Activated T-cell treated with anti-CD3 and anti-CD28 coated beads, Interleukin-2, amount 50 U/mL, for 4 hours (primary cell): Measurements from ENCODE around the gene TBC1D10A. TPM values are rescaled to one million over a fixed set of nuclear protein-coding genes. Genes with fewer than 3 reads are reported as not detected.

ENCODE experiments used
- ATAC-seq, 2 donors: fragments of 200-7000 bp; cut with Tn5 transposase; one replicate each; pipeline ENCODE4 v1.10.0; 2021
- DNase-seq: peaks from one replicate; pipeline ENCODE4 v3.0.0-alpha.2; 2020
- H3K27me3 Mint-ChIP-seq: one replicate; pipeline ENCODE4 v1.8.0; 2021; ENCODE audit warnings: low read depth, mixed read lengths
- H3K36me3 Mint-ChIP-seq: one replicate; pipeline ENCODE4 v1.8.0; 2022; ENCODE audit warnings: mixed read lengths; ENCODE audit not compliant: insufficient read depth
- H3K4me1 Mint-ChIP-seq: one replicate; pipeline ENCODE4 v1.8.0; 2021; ENCODE audit warnings: low read depth, mixed read lengths
- H3K4me3 Mint-ChIP-seq: one replicate; pipeline ENCODE4 v1.8.0; 2021; ENCODE audit warnings: mild to moderate bottlenecking, moderate library complexity, mixed read lengths
- H3K9me3 Mint-ChIP-seq: one replicate; pipeline ENCODE4 v1.8.0; 2021; ENCODE audit warnings: mixed read lengths
- total RNA-seq, 3 donors: library from RNA; stranded (reverse); gene quantifications; one replicate each; pipeline ENCODE4 v1.2.1, GENCODE V29; 2021

Gene TBC1D10A
- total RNA-seq, 3 donors from 2014 or later, result 12.6 to 16.4 (median 14.0) TPM

DNA sequence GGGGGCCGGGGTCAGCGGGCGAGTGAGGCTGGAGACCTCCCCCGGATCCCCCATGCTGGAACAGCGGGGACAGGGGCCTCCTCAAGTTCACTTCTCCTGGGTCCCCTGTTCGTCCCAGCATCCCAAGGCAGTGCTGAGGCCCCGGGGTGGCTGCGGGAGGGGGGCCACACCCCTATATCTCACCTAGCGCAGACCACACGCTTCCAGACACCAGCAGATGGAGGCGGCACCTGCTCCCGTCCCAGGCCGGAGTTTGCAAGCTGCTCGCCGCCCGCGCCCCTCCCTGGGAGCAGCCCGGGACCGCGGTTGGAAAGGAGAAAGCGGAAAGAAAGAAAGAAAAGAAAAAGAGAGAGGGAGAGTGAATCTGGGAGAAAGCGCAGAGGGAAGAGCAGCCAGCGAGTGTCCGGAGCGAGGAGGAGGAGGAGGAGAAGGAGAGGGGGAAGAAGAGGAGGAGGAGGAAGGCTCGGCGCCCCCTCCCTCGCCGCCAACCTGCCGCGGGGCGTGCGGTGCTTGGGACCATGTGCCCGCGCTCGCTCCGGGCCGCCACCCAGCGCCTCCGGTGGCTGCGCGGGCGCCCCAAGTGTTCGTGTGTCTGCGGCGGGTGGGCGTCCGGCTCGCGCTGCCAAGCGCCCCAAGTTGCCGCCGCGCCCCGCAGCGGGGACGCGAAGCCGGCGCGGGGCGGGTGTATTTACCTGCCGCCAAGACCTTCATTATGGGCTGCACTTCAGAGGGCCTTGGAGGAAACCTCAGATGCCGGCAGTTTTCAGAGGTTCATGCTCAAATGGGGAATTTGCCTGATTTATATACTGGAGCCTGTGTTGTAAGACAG, 80.5 kb downstream of the TBC1D10A start, which contains the start of gene LIF:
Gene LIF, minus strand, starts transcription at position 775 of the 829 bp plus-strand sequence. Its CDS starts 64 bp downstream, at position 711.
- peak; percentile 51 for DNase-seq
- peaks cover 47% of the 10 kb centered on the region for H3K4me1 Mint-ChIP-seq
- no peaks in the 10 kb centered on the region for H3K9me3 Mint-ChIP-seq
- ATAC-seq, result peak; percentile 82 to 83
- peak within 1 kb of the TSS; percentile 92 for H3K4me3 Mint-ChIP-seq
- peaks cover 3% of the 10 kb centered on the region for H3K27me3 Mint-ChIP-seq
- peaks cover 23% of the 10 kb centered on the region for H3K36me3 Mint-ChIP-seq

- H3K9me3 Mint-ChIP-seq, result no peaks in the 10 kb centered on the region
- peaks cover 23% of the 10 kb centered on the region for H3K36me3 Mint-ChIP-seq
- ATAC-seq (peak in 1 of 2 donors; percentile 4), DNase-seq (no peak)
- H3K4me1 Mint-ChIP-seq, result peaks cover 44% of the 10 kb centered on the region
- peaks cover 3% of the 10 kb centered on the region for H3K27me3 Mint-ChIP-seq
- H3K4me3 Mint-ChIP-seq, result peak overlapping the region; percentile 92
Observed at GRCh38 chr22:30245181-30245984, 81.4 kb downstream of the TBC1D10A start.

GRCh38 chr22:30244641-30245040, 82.1 kb downstream of the TBC1D10A start:
- Mint-ChIP-seq H3K36me3 (peaks cover 23% of the 10 kb centered on the region), H3K9me3 (no peaks in the 10 kb centered on the region), H3K4me3 (peak overlapping the region; percentile 92), H3K27me3 (peaks cover 3% of the 10 kb centered on the region), H3K4me1 (peaks cover 41% of the 10 kb centered on the region)
- no peak for DNase-seq
- ATAC-seq, result no peak

DNA sequence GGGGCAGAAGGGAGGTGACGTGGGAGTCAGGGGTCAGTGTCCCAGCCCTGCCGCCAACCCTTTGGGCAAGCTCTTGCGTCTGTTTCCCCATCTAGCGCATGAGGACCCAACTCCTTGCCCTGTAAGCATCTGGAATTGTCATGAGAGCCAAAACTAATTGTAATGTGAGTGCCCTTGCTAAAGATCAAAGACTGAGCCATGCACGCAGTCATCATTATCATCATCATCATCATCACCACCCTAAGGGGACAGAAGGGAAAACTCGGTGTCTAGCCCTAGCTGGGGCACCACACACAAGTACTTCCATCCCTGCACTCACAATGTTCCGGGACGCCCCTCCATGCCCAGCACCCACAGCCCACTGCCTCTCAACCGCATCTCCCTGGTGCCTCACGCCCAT, 82.7 kb downstream of the TBC1D10A start:
- H3K36me3 Mint-ChIP-seq, result peaks cover 23% of the 10 kb centered on the region
- peaks cover 3% of the 10 kb centered on the region for H3K27me3 Mint-ChIP-seq
- peaks cover 41% of the 10 kb centered on the region for H3K4me1 Mint-ChIP-seq
- no peaks in the 10 kb centered on the region for H3K9me3 Mint-ChIP-seq
- DNase-seq (no peak), ATAC-seq (no peak)
- peak overlapping the region; percentile 92 for H3K4me3 Mint-ChIP-seq

DNA sequence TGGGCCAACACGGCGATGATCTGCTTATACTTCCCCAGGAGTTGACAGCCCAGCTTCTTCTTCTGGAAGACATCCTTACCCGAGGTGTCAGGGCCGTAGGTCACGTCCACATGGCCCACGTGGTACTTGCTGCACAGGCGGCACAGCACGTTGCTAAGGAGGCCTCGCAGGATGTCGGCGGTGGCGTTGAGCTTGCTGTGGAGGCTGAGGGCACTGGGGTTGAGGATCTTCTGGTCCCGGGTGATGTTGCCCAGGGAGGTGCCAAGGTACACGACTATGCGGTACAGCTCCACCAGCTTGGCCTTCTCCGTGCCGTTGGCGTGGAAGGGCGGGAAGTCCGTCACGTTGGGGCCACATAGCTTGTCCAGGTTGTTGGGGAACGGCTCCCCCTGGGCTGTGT, 83.1 kb downstream of the TBC1D10A start:
- ATAC-seq, result no peak
- Mint-ChIP-seq H3K27me3 (peaks cover 3% of the 10 kb centered on the region), H3K4me1 (peaks cover 40% of the 10 kb centered on the region), H3K36me3 (peaks cover 24% of the 10 kb centered on the region), H3K4me3 (peak overlapping the region; percentile 92), H3K9me3 (no peaks in the 10 kb centered on the region)
- no peak for DNase-seq

Other genes with a start within 250 kb of the TBC1D10A start
- not detected for gene HORMAD2, start 246.5 kb downstream of the TBC1D10A start, total RNA-seq
- 100 to 1,000 TPM; 226 to 440 (median 307) TPM for gene LIF, start 80.2 kb downstream of the TBC1D10A start, total RNA-seq
- 10 to 100 TPM; 18.4 to 30.7 (median 22.2) TPM for gene OSM, start 60.1 kb downstream of the TBC1D10A start, total RNA-seq
- 1 to 10 TPM; 1.1 to 2.9 (median 2.4) TPM for gene CASTOR1, start 37.4 kb downstream of the TBC1D10A start, total RNA-seq
- gene SF3A1, start 30.0 kb upstream of the TBC1D10A start, total RNA-seq, result 100 to 1,000 TPM; 315 to 335 (median 324) TPM
- 1 to 10 TPM; 2.3 to 3.0 (median 2.6) TPM for gene CCDC157, start 30.1 kb upstream of the TBC1D10A start, total RNA-seq
- gene RNF215, start 60.5 kb upstream of the TBC1D10A start, total RNA-seq, result 1 to 10 TPM; 3.9 to 5.1 (median 4.4) TPM
- 10 to 100 TPM; 10.4 to 13.2 (median 12.5) TPM for gene SEC14L2, start 70.1 kb upstream of the TBC1D10A start, total RNA-seq
- 100 to 1,000 TPM in 1 of 3 donors, 10 to 100 TPM in 2; 97.0 to 113 (median 99.9) TPM for gene MTFP1, start 98.8 kb upstream of the TBC1D10A start, total RNA-seq
- gene SEC14L3, start 145.1 kb upstream of the TBC1D10A start, total RNA-seq, result not detected
- under 1 TPM in 1 of 3 donors, not detected in 2; 0.16 TPM for gene SEC14L4, start 178.8 kb upstream of the TBC1D10A start, total RNA-seq
- not detected for gene SEC14L6, start 219.8 kb upstream of the TBC1D10A start, total RNA-seq
- under 1 TPM in 2 of 3 donors, not detected in 1; 0.16 to 0.38 TPM for gene GAL3ST1, start 247.7 kb upstream of the TBC1D10A start, total RNA-seq